HCT116 (cell line): ENCODE results near the gene ICAM4.

Experiments
- ATF3 ChIP-seq: IDR thresholded peaks from 2 replicates; pipeline ENCODE4 v1.6.1; 2012
- CTCF ChIP-seq, 3 experiments: fragments of 200-600 bp in 1 of 3; sonication (generic) in 1 of 3; IDR thresholded peaks in 2 of 3; conservative IDR thresholded peaks in 1 of 3; 2 replicates each; pipeline ENCODE4 v1.5.1; 2012 to 2017; ENCODE audit warnings: low read depth in 2 of 3, low read length in 2 of 3, antibody characterized with exemption in 1 of 3, borderline replicate concordance in 1 of 3, control low read depth in 1 of 3, mild to moderate bottlenecking in 1 of 3, mixed read lengths in 1 of 3, mixed run types in 1 of 3, moderate library complexity in 1 of 3; ENCODE audit not compliant: insufficient read depth in 1 of 3
- EGR1 ChIP-seq: IDR thresholded peaks from 2 replicates; pipeline ENCODE4 v1.6.1; 2012; ENCODE audit warnings: low read depth
- EZH2 ChIP-seq: fragments of 200-600 bp; sonication (generic); IDR thresholded peaks from 2 replicates; pipeline ENCODE4 v1.6.1; 2017; ENCODE audit warnings: antibody characterized with exemption, mixed run types
- EZH2phosphoT487 ChIP-seq: fragments of 200-600 bp; IDR thresholded peaks from 2 replicates; pipeline ENCODE4 v1.6.1; 2018; ENCODE audit warnings: antibody characterized with exemption, borderline replicate concordance
- FOSL1 ChIP-seq: IDR thresholded peaks from 2 replicates; pipeline ENCODE4 v1.6.1; 2012; ENCODE audit warnings: low read depth
- POLR2AphosphoS5 ChIP-seq: IDR thresholded peaks from 2 replicates; pipeline ENCODE4 v1.6.1; 2011; ENCODE audit warnings: mild to moderate bottlenecking, low read depth, low read length, moderate library complexity
- REST ChIP-seq: IDR thresholded peaks from 2 replicates; pipeline ENCODE4 v1.6.1; 2012; ENCODE audit warnings: low read depth
- SIN3A ChIP-seq: IDR thresholded peaks from 2 replicates; pipeline ENCODE4 v1.6.1; 2012; ENCODE audit warnings: low read depth
- SP1 ChIP-seq: IDR thresholded peaks from 2 replicates; pipeline ENCODE4 v1.6.1; 2012; ENCODE audit warnings: low read depth
- YY1 ChIP-seq: IDR thresholded peaks from 2 replicates; pipeline ENCODE4 v1.6.1; 2011; ENCODE audit warnings: low read length, low read depth, moderate library complexity, mild to moderate bottlenecking; ENCODE audit not compliant: insufficient replicate concordance; ENCODE audit errors: extremely low read depth
- ZFX ChIP-seq: fragments of 450-650 bp; IDR thresholded peaks from 2 replicates; pipeline ENCODE4 v1.6.1; 2017
- ZNF274 ChIP-seq: fragments of 200-500 bp; sonication (Bioruptor generic); IDR thresholded peaks from 2 replicates; pipeline ENCODE4 v1.6.1; 2014; ENCODE audit warnings: mild to moderate bottlenecking, low read depth, low read length, inconsistent platforms

- TF ChIP-seq CTCF (IDR thresholded peaks at IDR 0.05 in 2 of 3, conservative IDR thresholded peaks at IDR 0.05 in 1 of 3; ENCODE audit: borderline replicate concordance in 1 of 3, insufficient read depth in 1 of 3, low read depth in 2 of 3, low read length in 2 of 3), result no peak
- no peak for TF ChIP-seq POLR2AphosphoS5
- no peak for TF ChIP-seq EGR1
- TF ChIP-seq EZH2, result no peak
- no peak for TF ChIP-seq YY1
- TF ChIP-seq EZH2phosphoT487, result no peak
- no peak for TF ChIP-seq FOSL1
- TF ChIP-seq ZNF274, result no peak
- TF ChIP-seq SIN3A, result no peak
- no peak for TF ChIP-seq ZFX
- TF ChIP-seq ATF3, result no peak
- TF ChIP-seq REST, result no peak
- no peak for TF ChIP-seq SP1
These were observed 31.2 kb downstream of the ICAM4 start for GRCh38 chr19:10317857-10318462.
